OCI-LY7 (cell line): ENCODE data around the gene DEGS2. TPM values are rescaled to one million over a fixed set of nuclear protein-coding genes. Genes with fewer than 3 reads are reported as not detected.

Source experiments
- BruUV-seq: library from RNA; stranded (reverse); fragments of 400-500 nt; replicated peaks from 2 replicates; lab custom pipeline; 2021; lab: Mats Ljungman, UMichigan
- CTCF ChIA-PET: fragments of 300-600 bp; sonication (Branson Sonifier 250); formaldehyde crosslinking; loops from one replicate; lab custom pipeline; 2022; ENCODE audit warnings: antibody characterized with exemption; ENCODE audit not compliant: unreplicated experiment; lab: Charles Lee
- POLR2A ChIA-PET: fragments of 300-600 bp; sonication (Branson Sonifier 250); formaldehyde crosslinking; loops from one replicate; lab custom pipeline; 2022; ENCODE audit warnings: antibody characterized with exemption; lab: Charles Lee
- DNase-seq: peaks from one replicate; pipeline ENCODE4 v3.0.0-alpha.2; 2015; ENCODE audit warnings: low spot score
- H2AFZ ChIP-seq: fragments of 200-600 bp; sonication (generic), shearing (Covaris generic); 2 replicates; pipeline ENCODE4 v1.6.1; 2014; ENCODE audit warnings: mild to moderate bottlenecking, antibody characterized with exemption, low read length, moderate library complexity
- H3K27ac ChIP-seq: fragments of 200-600 bp; sonication (generic); 2 replicates; pipeline ENCODE4 v1.5.1; 2014; ENCODE audit warnings: mixed run types, low read depth, mild to moderate bottlenecking, moderate library complexity, low read length, inconsistent platforms; ENCODE audit not compliant: poor library complexity, severe bottlenecking
- H3K36me3 ChIP-seq: fragments of 200-600 bp; sonication (generic); 2 replicates; pipeline ENCODE4 v1.6.1; 2014; ENCODE audit warnings: mild to moderate bottlenecking, antibody characterized with exemption, low read length, moderate library complexity, mixed read lengths; ENCODE audit not compliant: insufficient read depth
- H3K4me1 ChIP-seq: fragments of 200-600 bp; sonication (generic); 2 replicates; pipeline ENCODE4 v1.5.1; 2014; ENCODE audit warnings: mild to moderate bottlenecking, low read length; ENCODE audit not compliant: insufficient read depth, poor library complexity, severe bottlenecking
- H3K4me2 ChIP-seq: fragments of 200-600 bp; sonication (generic); 2 replicates; pipeline ENCODE4 v1.6.1; 2014; ENCODE audit warnings: mild to moderate bottlenecking, low read length
- H3K4me3 ChIP-seq: fragments of 200-600 bp; sonication (generic); 2 replicates; pipeline ENCODE4 v1.5.1; 2014; ENCODE audit warnings: mild to moderate bottlenecking, low read depth, low read length; ENCODE audit not compliant: poor library complexity, severe bottlenecking
- H3K79me2 ChIP-seq: fragments of 200-600 bp; sonication (generic); 2 replicates; pipeline ENCODE4 v1.6.1; 2016; ENCODE audit warnings: low read depth, mild to moderate bottlenecking, low read length, moderate library complexity, mixed read lengths; ENCODE audit not compliant: insufficient read depth
- H3K9me2 ChIP-seq: fragments of 200-600 bp; sonication (generic); 2 replicates; pipeline ENCODE4 v1.6.1; 2016; ENCODE audit warnings: mild to moderate bottlenecking, low read length, mixed read lengths; ENCODE audit not compliant: insufficient read depth
- H3K9me3 ChIP-seq: fragments of 200-600 bp; sonication (generic); 2 replicates; pipeline ENCODE4 v1.6.1; 2014; ENCODE audit warnings: mild to moderate bottlenecking, mixed run types, low read length, mixed read lengths
- H4K20me1 ChIP-seq: fragments of 200-600 bp; sonication (generic); 2 replicates; pipeline ENCODE4 v1.6.1; 2014; ENCODE audit warnings: mild to moderate bottlenecking, antibody characterized with exemption, low read length, moderate library complexity, mixed read lengths; ENCODE audit not compliant: insufficient read depth
- EZH2phosphoT487 ChIP-seq: fragments of 200-600 bp; sonication (generic); IDR thresholded peaks from 2 replicates; pipeline ENCODE4 v1.6.1; 2018; ENCODE audit warnings: low read depth, borderline replicate concordance, mild to moderate bottlenecking, mixed run types, antibody characterized with exemption, low read length, moderate library complexity, mixed read lengths
- intact Hi-C: fragments of 100-400 bp; cut with micrococcal nuclease; formaldehyde crosslinking; loops from one replicate; pipeline ENCODE4 v1.10.0; 2022; ENCODE audit not compliant: unreplicated experiment
- total RNA-seq, 2 experiments: library from RNA; depleted of rRNA in 1 of 2; stranded (reverse); fragments of >200 nt in 1 of 2; shearing (Covaris generic) in 1 of 2; gene quantifications; 2 replicates each; pipeline ENCODE4 v1.2.3, GENCODE V29; 2014 to 2022
- TF ChIP-seq, protein P1 (sequence below): fragments of 200-600 bp; sonication (generic); conservative IDR thresholded peaks from 2 replicates; pipeline ENCODE4 v1.5.1; 2014; ENCODE audit warnings: mild to moderate bottlenecking, antibody characterized with exemption, low read length, moderate library complexity, mixed read lengths

The DEGS2 gene
- total RNA-seq, 2 experiments from 2014 or later = 8.3 to 14.6 TPM

DNA sequence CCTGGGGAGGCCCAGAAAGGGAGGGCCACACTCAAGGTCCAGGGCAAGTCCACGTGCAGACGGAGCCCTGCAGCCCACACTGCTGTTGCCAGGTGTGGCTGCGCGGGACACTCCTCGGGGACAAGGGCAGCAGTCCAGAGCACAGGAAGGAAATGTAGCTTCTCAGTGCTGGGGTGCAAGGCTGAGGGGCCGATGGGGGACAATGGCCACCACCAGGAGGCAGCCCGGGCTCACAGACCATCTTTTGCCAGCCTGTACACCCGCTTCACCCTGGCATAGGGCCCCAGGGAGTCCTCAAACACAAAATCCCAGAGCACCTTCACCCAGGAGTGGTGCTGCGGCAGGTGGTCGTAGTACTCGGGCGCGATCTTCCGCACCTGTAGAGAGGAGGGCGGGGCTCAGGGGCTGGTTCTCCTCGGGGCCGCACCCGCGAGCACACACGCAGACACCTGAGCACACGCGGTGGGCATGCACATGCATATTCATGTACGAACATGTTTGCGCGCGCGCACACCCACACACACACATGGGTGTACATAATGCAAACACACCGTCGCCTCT, 12.8 kb downstream of the DEGS2 start:
- CTCF ChIA-PET = no interaction called here
- BruUV-seq = no TSS peak
- H3K4me3 ChIP-seq = no peak overlapping the region

DNA sequence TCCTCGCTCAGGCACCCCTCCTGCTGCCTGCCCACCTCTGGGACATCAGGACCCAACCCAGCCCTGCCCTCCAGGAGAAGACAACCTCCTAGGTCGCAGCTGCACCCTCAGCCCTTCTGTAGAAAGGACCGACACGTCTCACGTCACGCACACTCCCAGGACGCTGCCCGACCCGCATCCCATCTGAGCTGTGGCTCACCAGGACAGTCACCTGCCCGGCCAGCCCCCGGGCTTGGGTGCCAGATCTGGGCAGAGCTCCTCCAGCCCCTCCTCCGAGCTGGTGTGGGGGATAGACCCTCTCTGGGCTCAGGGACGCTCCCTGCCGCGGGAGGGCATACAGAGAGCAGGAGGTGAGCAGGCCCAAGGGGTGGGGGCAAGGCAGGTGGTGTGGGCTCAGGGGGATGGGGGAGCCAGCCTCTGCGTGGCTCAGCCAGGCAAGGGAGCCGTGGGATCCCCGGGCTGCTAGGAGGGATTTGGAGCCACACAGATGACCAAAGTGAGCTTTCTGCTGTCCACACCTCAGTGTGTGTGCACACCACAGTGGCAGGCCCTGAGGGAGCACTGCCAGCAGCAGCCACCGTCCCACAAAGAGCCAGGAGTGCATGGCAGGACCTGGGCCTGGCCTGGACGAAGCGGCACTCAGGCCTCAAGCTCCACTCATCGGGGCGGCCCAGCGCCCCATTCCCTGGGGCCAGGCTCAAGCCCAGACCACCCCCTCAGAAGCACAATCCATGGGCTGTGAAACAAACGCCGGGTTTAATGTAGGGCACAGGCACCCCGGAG, 13.6 kb downstream of the DEGS2 start:
- no TSS peak for BruUV-seq
- H3K36me3 ChIP-seq = 0 out of 2 replicates have a peak, but pooled peaks cover 6% of the 10 kb centered on the region
- POLR2A ChIA-PET = no interaction called here

More for the DNA sequence above, 12.8 kb downstream of the DEGS2 start:
- Histone ChIP-seq H3K4me2 (peak overlapping the region; percentile 25; the same call in 1 of the 2 replicates), H3K4me1 (peaks cover 22% of the 10 kb centered on the region), H3K27ac (peak overlapping the region; percentile 27), H3K9me2 (no peaks in the 10 kb centered on the region), H3K9me3 (no peaks in the 10 kb centered on the region), H4K20me1 (no peaks in the 10 kb centered on the region), H3K36me3 (0 out of 2 replicates have a peak, but pooled peaks cover 6% of the 10 kb centered on the region), H3K79me2 (no peaks in the 10 kb centered on the region), H2AFZ (no peak overlapping the region)
- no peak for DNase-seq
- POLR2A ChIA-PET = interaction anchor here (0.6 to 1.0 kb wide), 2 partner anchors 10 to 666 kb away, joined by 3 read pairs; partner anchors contain the start of gene SETD3
- intact Hi-C loops = loop anchor here (2.0 kb wide), 1 partner anchor 46 kb away; no protein-coding TSS in a partner anchor
- no peak for TF ChIP-seq EZH2phosphoT487
- TF ChIP-seq, protein P1, sequence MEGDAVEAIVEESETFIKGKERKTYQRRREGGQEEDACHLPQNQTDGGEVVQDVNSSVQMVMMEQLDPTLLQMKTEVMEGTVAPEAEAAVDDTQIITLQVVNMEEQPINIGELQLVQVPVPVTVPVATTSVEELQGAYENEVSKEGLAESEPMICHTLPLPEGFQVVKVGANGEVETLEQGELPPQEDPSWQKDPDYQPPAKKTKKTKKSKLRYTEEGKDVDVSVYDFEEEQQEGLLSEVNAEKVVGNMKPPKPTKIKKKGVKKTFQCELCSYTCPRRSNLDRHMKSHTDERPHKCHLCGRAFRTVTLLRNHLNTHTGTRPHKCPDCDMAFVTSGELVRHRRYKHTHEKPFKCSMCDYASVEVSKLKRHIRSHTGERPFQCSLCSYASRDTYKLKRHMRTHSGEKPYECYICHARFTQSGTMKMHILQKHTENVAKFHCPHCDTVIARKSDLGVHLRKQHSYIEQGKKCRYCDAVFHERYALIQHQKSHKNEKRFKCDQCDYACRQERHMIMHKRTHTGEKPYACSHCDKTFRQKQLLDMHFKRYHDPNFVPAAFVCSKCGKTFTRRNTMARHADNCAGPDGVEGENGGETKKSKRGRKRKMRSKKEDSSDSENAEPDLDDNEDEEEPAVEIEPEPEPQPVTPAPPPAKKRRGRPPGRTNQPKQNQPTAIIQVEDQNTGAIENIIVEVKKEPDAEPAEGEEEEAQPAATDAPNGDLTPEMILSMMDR = no peak

More for the DNA sequence above, 13.6 kb downstream of the DEGS2 start:
- CTCF ChIA-PET = no interaction called here
- intact Hi-C loops = loop anchor here (2.0 kb wide), 1 partner anchor 47 kb away; no protein-coding TSS in a partner anchor
- no peaks in the 10 kb centered on the region for H3K79me2 ChIP-seq
- TF ChIP-seq EZH2phosphoT487 = no peak
- TF ChIP-seq, protein P1 = no peak
- H3K9me2 ChIP-seq = no peaks in the 10 kb centered on the region
- no peaks in the 10 kb centered on the region for H3K9me3 ChIP-seq
- H3K27ac ChIP-seq = no peak overlapping the region
- H3K4me3 ChIP-seq = no peak overlapping the region
- no peak for DNase-seq
- peaks cover 22% of the 10 kb centered on the region for H3K4me1 ChIP-seq
- H3K4me2 ChIP-seq = no peak overlapping the region
- H4K20me1 ChIP-seq = no peaks in the 10 kb centered on the region
- no peak overlapping the region for H2AFZ ChIP-seq
